HG03442 (cell line): Measurements from ENCODE around the gene TUT7.

Experiments used
- ATAC-seq: cut with Tn5 transposase; IDR thresholded peaks from one replicate; pipeline ENCODE4 v1.9.1; 2021; ENCODE audit warnings: mild to moderate bottlenecking, moderate library complexity; ENCODE audit not compliant: unreplicated experiment

The TUT7 gene

DNA sequence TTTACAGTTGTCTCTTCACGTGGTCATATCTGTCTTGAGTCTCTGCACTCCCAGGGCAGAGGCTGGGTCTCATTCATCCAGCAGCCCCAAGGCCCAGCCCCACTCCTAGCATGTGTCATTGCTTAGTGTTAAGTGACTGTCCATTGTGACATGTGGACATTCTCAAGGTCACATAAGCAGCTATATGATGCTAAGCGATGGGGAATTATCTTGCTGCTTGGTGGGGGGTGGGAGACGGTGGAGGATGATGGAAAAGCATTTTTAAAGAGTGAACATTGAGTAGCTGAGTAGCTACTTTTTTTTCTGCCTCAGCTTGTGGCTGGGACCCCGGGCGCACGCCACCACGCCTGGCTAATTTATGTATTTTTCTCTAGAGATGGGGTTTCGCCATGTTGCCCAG is 94.7 kb downstream of the TUT7 start, which contains the start of gene C9orf153:
Gene C9orf153 (minus strand): TSS at position 101 of the 400 bp plus-strand sequence. CDS start 30,054 bp downstream, outside the sequence.
- no peak for ATAC-seq

DNA sequence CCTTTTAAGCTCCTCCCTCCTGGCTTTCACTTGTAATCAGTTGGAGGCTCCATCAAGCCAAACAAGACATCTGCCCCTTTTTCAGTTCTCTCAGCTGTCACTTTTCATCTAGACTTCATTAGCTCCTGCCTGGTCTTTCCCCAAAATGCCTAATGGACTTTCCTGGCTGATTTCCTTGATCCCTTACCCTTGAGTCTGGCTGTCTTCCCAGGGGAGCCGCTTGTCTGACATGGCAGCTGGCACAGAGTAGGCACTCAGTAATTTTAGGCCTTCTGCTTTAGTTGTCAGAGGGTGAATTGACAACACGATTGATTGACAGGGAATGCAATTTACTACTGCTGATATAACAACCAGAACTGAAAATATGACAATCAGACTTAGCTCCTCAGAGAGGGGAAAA is 96.8 kb downstream of the TUT7 start:
- no peak for ATAC-seq

DNA sequence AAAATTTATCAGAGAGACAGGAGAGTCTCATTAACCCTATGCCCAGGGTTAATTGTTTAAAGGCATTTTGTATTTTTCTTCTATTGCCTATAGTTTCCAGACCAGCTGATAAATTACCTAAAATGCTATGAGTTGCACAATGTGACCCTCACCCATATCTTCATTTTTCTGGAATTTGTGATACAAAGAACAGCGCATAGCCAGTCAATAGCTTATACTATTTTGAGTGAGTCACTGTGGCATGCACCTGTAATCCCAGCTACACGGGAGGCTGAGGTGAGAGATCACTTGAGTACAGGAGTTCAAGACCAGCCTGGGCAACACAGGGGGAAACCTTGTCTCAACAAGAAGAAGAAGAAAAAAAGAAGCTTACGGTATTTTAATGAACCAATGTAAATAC is 97.6 kb downstream of the TUT7 start:
- ATAC-seq, result no peak

DNA sequence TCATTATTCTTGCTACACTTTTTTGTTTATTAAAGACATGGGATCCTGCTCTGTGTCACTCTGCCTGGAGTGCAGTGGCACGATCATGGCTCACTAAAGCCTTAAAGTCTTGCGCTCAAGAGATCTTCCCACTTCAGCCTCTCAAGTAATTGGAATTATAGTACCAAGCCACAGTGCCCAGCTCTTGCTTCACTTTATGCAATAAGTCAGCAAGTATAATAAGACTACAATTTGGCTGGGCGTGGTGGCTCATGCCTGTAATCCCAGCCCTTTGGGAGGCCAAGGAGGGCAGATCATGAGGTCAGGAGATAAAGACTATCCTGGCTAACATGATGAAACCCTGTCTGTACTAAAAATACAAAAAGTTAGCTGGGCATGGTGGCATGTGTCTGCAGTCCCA is 100.6 kb downstream of the TUT7 start:
- no peak for ATAC-seq

DNA sequence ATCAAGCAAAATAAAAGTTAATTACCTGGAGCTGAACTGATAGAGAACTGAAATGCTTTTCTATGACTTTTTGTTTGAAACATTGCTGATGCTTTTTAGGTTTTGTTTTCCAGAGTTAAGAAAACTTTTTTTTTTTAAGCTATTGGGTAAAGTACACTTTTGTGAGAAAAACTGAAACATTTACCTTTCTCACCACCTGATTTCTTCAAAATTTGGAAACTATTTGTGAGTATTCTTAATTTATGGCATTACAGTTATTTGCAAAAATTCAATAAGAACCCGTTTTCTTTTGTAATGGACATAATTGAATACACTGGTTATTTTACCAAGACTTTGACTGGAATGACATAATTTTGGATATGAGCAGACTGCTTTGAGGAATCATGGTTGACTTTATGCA is 101.3 kb downstream of the TUT7 start:
- no peak for ATAC-seq

DNA sequence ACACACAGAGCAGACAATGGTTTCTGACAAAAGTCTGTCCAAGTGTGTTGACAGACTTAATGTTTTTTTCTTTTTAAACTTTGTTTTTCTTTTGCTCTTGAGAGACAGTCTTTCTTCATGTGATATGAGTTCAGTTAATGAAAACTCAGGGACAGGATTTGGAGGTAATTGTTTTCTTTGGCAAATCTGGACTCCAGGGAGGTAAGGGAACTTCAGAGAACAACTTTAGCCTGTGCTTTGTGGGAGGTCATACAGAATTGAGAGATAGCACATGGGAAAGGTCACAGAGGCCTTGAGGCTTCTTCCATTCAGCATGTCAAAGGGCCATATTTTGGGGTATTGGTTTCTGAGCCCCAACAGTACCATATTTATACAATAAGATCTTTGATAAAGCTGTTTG is 104.1 kb downstream of the TUT7 start:
- no peak for ATAC-seq

DNA sequence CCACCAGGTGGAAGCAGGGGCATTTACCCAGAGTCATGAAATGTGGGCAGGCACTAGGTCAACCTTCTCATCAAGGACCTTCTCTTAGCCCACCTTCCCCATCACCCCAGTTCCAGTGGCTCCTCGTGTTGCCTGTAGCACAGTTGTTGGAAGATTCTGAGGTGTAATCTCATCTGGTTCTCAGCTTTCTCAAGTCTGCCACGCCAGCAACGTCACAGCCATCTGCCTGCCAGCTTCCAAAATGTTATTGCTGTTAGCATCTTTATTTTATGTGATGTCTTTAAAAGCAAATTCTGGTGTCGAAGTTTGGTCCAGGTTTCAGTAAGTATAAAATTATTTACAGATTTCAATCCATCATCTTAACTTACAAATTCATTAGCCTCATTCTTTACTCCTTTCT is 105.5 kb downstream of the TUT7 start:
- ATAC-seq, result no peak

DNA sequence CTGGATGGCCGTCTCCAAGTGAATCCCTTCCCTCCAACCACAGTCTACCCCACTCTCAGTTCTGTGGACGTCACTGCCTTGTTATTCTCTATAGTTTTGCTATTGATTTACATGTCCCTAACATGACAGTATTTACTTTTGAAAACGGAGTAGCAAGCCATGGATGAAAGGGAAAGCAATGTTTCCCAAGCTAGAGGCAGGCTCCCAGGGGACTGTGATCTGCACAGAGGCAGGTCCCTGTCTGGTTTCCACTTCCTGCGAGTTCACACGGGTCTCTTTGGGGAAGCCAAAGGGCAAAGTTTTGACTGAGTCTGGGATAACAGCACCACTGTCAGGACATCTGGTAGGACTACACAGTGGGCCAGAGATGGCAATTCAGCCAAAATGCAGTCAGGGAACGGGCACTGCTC is 107.5 kb downstream of the TUT7 start:
- peak; percentile 81 for ATAC-seq

DNA sequence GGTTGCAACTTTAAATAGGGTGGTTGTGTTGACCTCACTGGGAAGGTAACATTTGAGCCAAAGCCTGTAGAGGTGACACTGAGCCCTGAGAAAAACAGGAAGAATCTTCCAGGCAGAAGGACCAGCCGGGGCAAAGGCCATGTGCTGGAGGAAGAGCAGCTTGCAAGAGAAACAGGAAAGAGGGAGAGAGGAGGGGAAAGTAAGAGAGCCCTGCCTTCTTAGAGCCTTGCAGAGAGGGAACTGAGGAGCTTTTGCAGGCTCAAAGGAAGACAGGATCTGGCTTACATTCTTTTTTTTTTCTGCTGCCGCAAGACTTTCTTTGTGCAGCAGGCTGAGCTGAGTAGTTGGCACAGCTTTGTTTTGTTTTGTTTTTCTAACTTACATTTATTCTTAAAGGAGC is 112.1 kb downstream of the TUT7 start:
- ATAC-seq, result no peak

DNA sequence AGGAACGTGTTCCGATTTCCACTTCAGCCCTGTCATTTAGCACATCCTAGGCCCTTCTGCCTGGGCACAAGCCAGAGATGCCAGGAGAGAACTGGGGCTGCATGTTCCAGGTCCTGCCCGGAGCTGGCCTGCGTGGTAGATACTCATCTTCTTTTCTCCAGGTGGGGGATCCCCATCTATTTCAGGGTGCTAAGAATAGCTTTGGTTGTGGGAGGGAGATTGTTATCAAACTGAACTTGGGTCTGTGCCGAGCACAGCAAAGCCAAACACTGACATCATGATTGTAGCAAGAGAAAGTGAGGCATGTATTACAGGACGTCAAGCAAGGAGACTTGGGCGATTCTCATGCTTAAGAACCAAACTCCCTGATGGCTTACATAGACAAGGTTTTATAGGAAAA is 113.0 kb downstream of the TUT7 start:
- ATAC-seq, result no peak

DNA sequence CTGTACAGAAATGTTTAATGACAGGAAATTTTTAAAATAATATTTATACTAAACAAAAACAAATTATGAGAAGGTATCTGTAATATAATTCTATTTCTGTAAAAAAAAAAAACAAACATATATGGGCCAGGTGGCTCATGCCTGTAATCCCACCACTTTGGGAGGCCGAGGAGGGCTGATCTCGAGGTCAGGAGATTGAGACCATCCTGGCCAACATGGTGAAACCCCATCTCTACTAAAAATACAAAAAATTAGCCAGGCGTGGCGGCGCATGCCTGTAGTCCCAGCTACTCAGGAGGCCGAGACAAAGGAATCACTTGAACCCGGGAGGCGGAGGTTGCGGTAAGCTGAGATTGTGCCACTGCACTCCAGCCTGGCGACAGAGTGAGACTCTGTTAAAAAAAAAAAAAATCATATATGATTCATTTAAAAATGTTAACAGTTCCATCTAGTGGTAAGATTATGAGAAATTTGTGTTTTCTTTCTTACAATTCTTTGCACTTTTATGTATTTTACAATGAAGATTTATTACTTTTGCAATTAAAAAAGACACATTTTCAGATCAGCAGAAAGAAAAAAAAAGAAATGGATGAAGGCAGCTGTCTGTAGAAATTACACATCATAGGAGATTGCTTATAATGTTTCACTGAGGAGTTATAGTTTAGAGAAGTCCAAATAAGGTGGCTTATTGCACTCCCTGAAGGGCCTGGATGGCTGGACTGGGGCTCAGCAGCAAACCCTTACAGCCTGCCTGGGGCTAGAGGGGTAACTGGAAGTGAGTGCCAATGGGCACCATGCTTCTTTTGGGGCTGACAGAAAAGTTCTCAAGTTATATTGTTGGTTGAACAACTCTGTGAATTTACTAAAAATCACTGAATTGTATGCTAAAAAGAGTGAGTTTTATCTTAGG is 115.1 kb downstream of the TUT7 start:
- ATAC-seq, result no peak
